Measurements from ENCODE around the gene SSTR3.

The SSTR3 gene

GRCh38 chr22:37186228-37186996 lies 25.9 kb downstream of the SSTR3 start:
- H3K4me3 ChIP-seq (replicated peaks; ENCODE audit: low read depth, low read length), result no peak overlapping the region
- TF ChIP-seq CTCF (IDR thresholded peaks at IDR 0.05; ENCODE audit: low read depth, low read length, missing control alignments), result no peak
- no peak for DNase-seq (ENCODE audit: extremely low read depth, low read depth)

- TF ChIP-seq CTCF (IDR thresholded peaks at IDR 0.05; ENCODE audit: low read depth, low read length, missing control alignments), result no peak
- no peak overlapping the region for H3K4me3 ChIP-seq (replicated peaks; ENCODE audit: low read depth, low read length)
These were observed 26.5 kb downstream of the SSTR3 start for GRCh38 chr22:37185646-37186227.

GRCh38 chr22:37184816-37185541 lies 27.3 kb downstream of the SSTR3 start:
- no peak for DNase-seq (ENCODE audit: extremely low read depth, low read depth)
- no peak for TF ChIP-seq CTCF (IDR thresholded peaks at IDR 0.05; ENCODE audit: low read depth, low read length, missing control alignments)
- H3K4me3 ChIP-seq (replicated peaks; ENCODE audit: low read depth, low read length), result no peak overlapping the region

More at GRCh38 chr22:37185646-37186227, 26.5 kb downstream of the SSTR3 start:
- DNase-seq (ENCODE audit: extremely low read depth, low read depth), result no peak

GRCh38 chr22:37184380-37184755 lies 27.9 kb downstream of the SSTR3 start:
- DNase-seq (ENCODE audit: extremely low read depth, low read depth), result no peak

GRCh38 chr22:37183432-37184379 lies 28.6 kb downstream of the SSTR3 start:
- TF ChIP-seq CTCF (IDR thresholded peaks at IDR 0.05; ENCODE audit: low read depth, low read length, missing control alignments), result no peak

More at GRCh38 chr22:37184380-37184755, 27.9 kb downstream of the SSTR3 start:
- no peak for TF ChIP-seq CTCF (IDR thresholded peaks at IDR 0.05; ENCODE audit: low read depth, low read length, missing control alignments)
- H3K4me3 ChIP-seq (replicated peaks; ENCODE audit: low read depth, low read length), result no peak overlapping the region

GRCh38 chr22:37182949-37183245 lies 29.4 kb downstream of the SSTR3 start:
- TF ChIP-seq CTCF (IDR thresholded peaks at IDR 0.05; ENCODE audit: low read depth, low read length, missing control alignments), result no peak
- no peak for DNase-seq (ENCODE audit: extremely low read depth, low read depth)
- H3K4me3 ChIP-seq (replicated peaks; ENCODE audit: low read depth, low read length), result no peak overlapping the region

More at GRCh38 chr22:37183432-37184379, 28.6 kb downstream of the SSTR3 start:
- DNase-seq (ENCODE audit: extremely low read depth, low read depth), result no peak
- H3K4me3 ChIP-seq (replicated peaks; ENCODE audit: low read depth, low read length), result no peak overlapping the region

Data from HFF-Myc (cell line).